GM12872 (cell line): ENCODE data around the gene SLC4A2.

Source experiments
- CTCF ChIP-seq: IDR thresholded peaks from 3 replicates; pipeline ENCODE4 v1.5.1; 2011; ENCODE audit warnings: low read depth, mild to moderate bottlenecking, low read length, moderate library complexity; ENCODE audit not compliant: insufficient read depth

SLC4A2 gene

DNA sequence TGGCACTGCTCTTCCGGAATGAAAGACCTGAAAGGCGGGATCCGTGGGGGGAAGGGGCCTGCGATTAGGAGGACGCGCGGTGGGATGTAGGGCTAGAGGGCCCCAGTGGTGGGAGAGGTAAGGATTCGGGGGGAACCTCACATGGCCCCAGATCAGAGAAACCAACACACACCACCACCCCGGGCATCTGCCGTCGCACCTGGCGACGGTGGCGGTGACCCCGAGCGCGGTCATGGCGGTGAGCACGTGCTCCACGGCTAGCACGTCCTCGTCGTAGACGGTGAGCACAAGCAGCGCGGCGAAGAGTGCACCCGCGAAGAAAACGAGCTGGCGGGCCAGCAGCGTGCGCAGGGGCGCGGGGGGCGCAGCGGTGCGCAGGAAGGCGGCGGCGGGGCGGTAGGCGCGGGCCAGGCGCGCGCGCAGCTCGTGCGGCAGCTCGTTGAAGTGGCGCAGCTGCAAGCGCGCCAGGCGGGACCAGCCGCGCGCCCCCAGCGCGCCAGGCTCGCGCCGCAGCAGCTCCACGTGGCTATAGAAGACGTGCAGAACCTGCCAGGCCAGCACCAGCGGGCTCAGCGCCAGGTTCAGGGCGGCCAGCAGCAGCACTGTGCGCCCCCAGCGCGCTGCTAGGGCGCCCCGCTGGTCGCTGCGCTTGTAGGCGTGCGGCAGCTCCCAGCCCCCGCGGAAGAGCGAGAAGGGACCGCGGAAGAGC is 40.8 kb upstream of the SLC4A2 start:
- TF ChIP-seq CTCF, result no peak

- TF ChIP-seq CTCF, result no peak
Observed at GRCh38 chr7:151019130-151019447, 40.3 kb upstream of the SLC4A2 start.

DNA sequence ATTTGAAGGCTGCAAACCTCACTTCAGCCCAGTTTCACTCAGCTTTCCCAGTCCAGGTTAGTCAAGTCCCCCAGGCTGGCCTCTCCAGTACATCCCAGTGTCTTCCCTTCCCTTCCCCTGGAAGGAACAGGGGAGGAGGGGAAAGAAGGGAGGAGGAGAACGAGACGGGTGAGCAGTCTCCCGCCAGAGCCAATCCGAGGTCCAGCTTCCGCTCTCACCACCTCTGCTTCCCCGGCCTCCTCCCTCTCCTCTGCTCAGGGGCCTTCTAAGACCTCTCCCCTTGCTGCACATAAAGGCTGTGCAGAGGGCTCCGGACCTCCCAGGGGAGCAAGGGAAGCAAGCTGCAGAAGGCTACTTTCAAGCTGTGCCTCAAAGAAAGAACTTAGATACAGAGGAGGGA is 39.2 kb upstream of the SLC4A2 start:
- no peak for TF ChIP-seq CTCF

- no peak for TF ChIP-seq CTCF
Observed at GRCh38 chr7:151023232-151023631, 36.2 kb upstream of the SLC4A2 start.

DNA sequence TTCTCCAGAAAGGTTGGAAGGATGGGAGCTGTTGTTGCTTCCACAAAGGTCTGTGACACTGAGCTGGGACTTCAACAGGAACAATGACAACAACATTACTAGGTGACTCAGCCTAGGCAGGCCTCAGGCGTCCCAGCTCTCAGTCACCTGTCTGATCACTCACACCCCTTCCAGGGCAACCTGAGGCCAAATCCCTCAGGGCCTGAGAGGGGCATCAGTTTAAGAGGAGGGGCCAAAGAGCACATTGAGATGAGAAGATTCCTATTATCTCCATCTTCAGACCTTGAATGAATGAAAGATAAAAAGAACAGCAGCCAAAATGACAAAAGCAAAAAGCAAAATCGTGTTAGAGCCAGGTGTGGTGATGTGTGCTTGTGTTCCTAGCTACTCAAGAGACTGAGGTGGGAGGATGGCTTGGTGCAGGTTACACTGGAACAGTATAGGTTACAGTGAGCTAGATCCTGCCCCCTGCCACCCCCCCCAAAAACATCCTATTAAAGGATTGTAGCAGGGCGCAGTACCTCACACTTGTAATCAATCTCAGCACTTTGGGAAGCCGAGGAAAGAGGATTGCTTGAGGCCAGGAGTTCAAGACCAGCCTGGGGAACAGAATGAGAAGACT is 34.8 kb upstream of the SLC4A2 start, which contains the start of gene ATG9B:
Gene ATG9B, minus strand, starts transcription at position 60 of the 622 bp plus-strand sequence. CDS start 71 bp downstream, outside the sequence.
- TF ChIP-seq CTCF, result no peak

- TF ChIP-seq CTCF, result no peak
Observed at GRCh38 chr7:151025924-151026671, 33.3 kb upstream of the SLC4A2 start.

DNA sequence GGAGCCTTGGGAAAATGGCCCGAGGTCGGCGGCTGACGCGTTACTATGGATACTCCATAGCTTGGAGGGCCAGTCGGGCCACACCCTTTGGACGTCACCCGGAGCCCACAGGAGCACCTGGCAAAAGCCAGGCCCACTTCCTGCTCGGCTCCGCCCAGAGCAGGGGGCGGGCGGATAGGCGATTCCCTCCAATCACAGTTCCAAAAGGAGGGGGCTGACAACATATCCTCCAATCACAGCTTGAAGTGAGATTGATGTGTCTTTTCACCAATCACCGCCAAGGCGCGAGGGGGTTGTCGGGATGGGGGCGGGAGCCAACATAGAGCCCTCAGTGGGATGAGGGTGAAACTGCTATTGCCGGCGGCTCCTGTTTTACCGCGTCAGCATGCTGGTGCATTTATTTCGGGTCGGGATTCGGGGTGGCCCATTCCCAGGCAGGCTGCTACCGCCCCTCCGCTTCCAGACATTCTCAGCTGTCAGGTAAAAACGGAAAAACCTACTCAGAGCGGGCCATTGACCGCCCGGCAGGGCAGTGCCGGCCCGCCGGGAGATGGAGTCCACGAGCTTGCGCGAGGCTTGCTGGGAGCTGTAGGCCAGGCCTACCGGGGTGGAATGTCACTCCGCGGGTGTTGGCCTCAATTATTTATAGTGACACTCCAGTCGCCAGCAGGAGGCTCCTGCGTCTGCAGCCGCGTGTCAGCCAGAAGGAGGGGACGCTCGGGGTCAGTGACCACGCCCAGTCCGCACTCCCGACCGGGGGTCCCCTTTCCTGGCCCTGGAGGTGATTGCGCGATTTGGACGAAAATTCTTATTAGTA is 31.1 kb upstream of the SLC4A2 start, which contains the start of gene ABCB8:
Gene ABCB8, plus strand, starts transcription at position 320 of the 817 bp plus-strand sequence. Its CDS starts 66 bp downstream, at position 386.
- peak; percentile 32; the same call in 2 of the 3 replicates for TF ChIP-seq CTCF
